Mucosa of descending colon (tissue), 3 donors: ENCODE results near the gene AAMDC. TPM values are rescaled to one million over a fixed set of nuclear protein-coding genes. Genes with fewer than 3 reads are reported as not detected.
A peak's percentile ranks its signal among the peaks of the same experiment; 100 is the strongest.

Experiments used
- ATAC-seq: fragments of 200-7000 bp; cut with Tn5 transposase; one replicate; pipeline ENCODE4 v1.9.1; 2020; ENCODE audit warnings: mild to moderate bottlenecking, moderate library complexity
- DNase-seq, 3 donors: peaks; one replicate each; pipeline ENCODE4 v3.0.0-alpha.2; 2020
- H3K36me3 ChIP-seq: fragments of 200-600 bp; one replicate; pipeline ENCODE4 v1.8.0; 2021; ENCODE audit warnings: low read depth, mild to moderate bottlenecking
- H3K4me1 ChIP-seq: fragments of 200-600 bp; one replicate; pipeline ENCODE4 v1.8.0; 2021; ENCODE audit warnings: low read depth, mild to moderate bottlenecking
- H3K4me3 ChIP-seq: fragments of 200-600 bp; one replicate; pipeline ENCODE4 v1.8.0; 2021; ENCODE audit warnings: mild to moderate bottlenecking
- H3K9me3 ChIP-seq: fragments of 200-600 bp; one replicate; pipeline ENCODE4 v1.8.0; 2021; ENCODE audit warnings: mild to moderate bottlenecking
- intact Hi-C, 2 donors: fragments of 100-400 bp; cut with DNase I in 1 of 2; cut with micrococcal nuclease in 1 of 2; formaldehyde crosslinking; loops; one replicate each; pipeline versions ENCODE4 v1.11.0 to v1.11.1; 2022; cut with DNase I, micrococcal nuclease
- total RNA-seq, 3 donors: library from RNA; stranded (reverse); fragmentation: NEBNext Ultra II Directional in 2 of 3; extraction: Animal tissue kit (Norgen Biotek cat#: 25700) in 2 of 3; gene quantifications; one replicate each; pipeline versions ENCODE4 v1.2.1 to v1.2.4, GENCODE V29; 2021 to 2023
- TF ChIP-seq, protein P1 (sequence below): fragments of 200-600 bp; IDR thresholded peaks from one replicate; pipeline ENCODE4 v1.8.0; 2022; ENCODE audit warnings: antibody characterized with exemption, mild to moderate bottlenecking
- donor health status: DM: no; HTN: no; CAD: no; lungs with moderate emphysema.
- donor health status: DM: no; HTN: no; CAD: no.
- donor health status: DM: no; HTN: yes; CAD: no.

Gene AAMDC
- total RNA-seq, 3 donors from 2014 or later, result 22.9 to 28.1 (median 27.9) TPM

DNA sequence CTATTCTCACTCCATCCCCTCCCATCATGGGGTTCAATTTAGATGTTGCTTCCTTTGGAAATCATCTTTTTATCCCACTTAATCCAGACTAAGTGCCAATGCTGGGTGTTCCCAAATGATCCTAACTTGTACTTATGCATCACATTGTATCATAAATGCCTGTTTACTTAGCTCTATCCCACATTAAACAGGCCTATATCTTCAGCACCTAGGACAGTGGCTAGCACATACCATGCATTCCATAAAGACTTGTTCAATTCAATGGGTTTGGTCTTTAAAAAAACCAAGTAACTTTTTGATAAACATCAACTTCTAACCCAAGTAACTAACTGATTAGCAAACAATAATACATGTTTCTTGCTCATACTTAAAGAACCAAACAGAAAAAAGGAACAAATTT lies 41.0 kb upstream of the AAMDC start:
- Histone ChIP-seq H3K4me1 (no peaks in the 10 kb centered on the region), H3K9me3 (no peaks in the 10 kb centered on the region), H3K36me3 (no peaks in the 10 kb centered on the region), H3K4me3 (no peak overlapping the region)
- TF ChIP-seq, protein P1, sequence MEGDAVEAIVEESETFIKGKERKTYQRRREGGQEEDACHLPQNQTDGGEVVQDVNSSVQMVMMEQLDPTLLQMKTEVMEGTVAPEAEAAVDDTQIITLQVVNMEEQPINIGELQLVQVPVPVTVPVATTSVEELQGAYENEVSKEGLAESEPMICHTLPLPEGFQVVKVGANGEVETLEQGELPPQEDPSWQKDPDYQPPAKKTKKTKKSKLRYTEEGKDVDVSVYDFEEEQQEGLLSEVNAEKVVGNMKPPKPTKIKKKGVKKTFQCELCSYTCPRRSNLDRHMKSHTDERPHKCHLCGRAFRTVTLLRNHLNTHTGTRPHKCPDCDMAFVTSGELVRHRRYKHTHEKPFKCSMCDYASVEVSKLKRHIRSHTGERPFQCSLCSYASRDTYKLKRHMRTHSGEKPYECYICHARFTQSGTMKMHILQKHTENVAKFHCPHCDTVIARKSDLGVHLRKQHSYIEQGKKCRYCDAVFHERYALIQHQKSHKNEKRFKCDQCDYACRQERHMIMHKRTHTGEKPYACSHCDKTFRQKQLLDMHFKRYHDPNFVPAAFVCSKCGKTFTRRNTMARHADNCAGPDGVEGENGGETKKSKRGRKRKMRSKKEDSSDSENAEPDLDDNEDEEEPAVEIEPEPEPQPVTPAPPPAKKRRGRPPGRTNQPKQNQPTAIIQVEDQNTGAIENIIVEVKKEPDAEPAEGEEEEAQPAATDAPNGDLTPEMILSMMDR, result no peak
- DNase-seq (peak in 1 of 3 donors; percentile 19), ATAC-seq (no peak)
- intact Hi-C loops, result no loop called here

DNA sequence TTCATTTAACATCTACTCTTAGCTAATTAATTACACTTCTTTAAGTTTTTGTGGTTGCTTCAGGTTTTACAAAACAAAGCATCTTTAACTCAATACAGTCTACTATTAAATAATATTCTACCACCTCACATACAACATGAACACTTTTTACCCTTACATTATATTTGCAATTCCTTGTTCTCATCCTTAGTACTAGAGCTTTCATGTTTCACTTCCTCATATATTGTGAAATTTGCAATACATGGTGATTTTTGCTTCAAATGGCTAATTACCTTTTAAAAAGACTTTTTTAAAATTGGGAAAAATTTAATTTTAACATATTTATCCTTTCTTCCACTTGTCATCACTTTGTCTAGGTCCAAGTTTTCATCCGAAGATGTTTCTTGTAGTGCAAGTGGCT lies 37.9 kb upstream of the AAMDC start:
- TF ChIP-seq, protein P1, result no peak
- intact Hi-C loops, result no loop called here
- Histone ChIP-seq H3K36me3 (no peaks in the 10 kb centered on the region), H3K4me3 (no peak overlapping the region), H3K9me3 (no peaks in the 10 kb centered on the region), H3K4me1 (no peaks in the 10 kb centered on the region)
- DNase-seq (no peak), ATAC-seq (no peak)

DNA sequence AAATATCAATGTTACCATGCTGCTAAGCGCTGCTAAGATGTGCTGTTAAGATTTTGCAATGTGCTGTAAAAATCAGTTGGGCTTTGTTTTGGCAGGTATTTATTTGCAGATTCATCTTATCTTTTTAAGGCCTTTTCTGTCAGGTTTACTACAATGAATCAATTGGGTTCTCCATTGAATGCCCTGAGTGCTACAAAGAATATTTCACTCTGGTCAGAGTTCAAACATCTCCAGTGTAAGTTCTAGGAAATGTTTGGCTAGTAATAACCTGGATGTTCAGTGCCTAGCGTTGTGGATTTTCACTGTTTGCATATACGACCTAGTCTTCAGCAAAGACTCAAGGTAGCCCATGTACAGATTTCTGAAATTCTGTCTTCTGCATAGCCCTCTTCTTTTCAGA lies 36.4 kb upstream of the AAMDC start:
- intact Hi-C loops, result no loop called here
- TF ChIP-seq, protein P1, result no peak

DNA sequence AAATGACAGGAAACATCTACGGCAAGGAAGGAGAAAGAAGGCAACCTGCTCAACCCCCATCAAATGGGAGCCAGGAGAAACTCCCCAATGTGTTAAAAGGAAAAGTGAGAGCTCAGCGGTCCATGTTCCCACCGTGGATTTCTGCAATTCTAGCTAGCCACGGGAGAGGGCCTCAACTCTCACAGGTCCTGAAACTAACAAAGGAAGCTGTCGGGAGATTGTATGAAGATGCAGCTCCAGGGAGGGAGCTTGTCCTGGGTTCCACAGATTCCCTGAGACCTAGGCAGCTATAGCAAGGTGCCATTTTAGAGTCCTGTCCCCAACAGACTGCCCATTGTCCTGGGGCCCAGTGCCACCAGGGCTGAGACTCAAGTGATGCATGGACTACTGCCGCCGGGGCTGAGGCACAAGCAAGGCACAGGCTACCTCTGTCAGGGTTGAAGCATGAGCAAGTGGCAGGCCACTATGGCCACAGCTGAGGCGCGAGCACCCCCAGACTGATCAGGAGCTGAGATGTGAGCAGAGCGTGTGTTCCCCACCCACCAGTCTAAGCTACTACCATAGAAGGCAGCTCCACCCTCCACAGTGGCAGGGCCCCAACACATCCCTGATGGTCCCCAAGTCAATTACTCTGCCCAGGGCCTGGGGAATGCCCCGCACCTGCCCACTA lies 31.7 kb upstream of the AAMDC start:
- DNase-seq (no peak), ATAC-seq (peak; percentile 12)
- intact Hi-C loops, result no loop called here
- TF ChIP-seq, protein P1, result no peak
- peaks cover 3% of the 10 kb centered on the region for H3K9me3 ChIP-seq
- no peaks in the 10 kb centered on the region for H3K36me3 ChIP-seq
- no peaks in the 10 kb centered on the region for H3K4me1 ChIP-seq
- H3K4me3 ChIP-seq, result no peak overlapping the region

More for the DNA sequence above, 36.4 kb upstream of the AAMDC start:
- DNase-seq, result no peak
- Histone ChIP-seq H3K4me3 (no peak overlapping the region), H3K36me3 (no peaks in the 10 kb centered on the region), H3K9me3 (no peaks in the 10 kb centered on the region), H3K4me1 (no peaks in the 10 kb centered on the region)
- ATAC-seq, result no peak

DNA sequence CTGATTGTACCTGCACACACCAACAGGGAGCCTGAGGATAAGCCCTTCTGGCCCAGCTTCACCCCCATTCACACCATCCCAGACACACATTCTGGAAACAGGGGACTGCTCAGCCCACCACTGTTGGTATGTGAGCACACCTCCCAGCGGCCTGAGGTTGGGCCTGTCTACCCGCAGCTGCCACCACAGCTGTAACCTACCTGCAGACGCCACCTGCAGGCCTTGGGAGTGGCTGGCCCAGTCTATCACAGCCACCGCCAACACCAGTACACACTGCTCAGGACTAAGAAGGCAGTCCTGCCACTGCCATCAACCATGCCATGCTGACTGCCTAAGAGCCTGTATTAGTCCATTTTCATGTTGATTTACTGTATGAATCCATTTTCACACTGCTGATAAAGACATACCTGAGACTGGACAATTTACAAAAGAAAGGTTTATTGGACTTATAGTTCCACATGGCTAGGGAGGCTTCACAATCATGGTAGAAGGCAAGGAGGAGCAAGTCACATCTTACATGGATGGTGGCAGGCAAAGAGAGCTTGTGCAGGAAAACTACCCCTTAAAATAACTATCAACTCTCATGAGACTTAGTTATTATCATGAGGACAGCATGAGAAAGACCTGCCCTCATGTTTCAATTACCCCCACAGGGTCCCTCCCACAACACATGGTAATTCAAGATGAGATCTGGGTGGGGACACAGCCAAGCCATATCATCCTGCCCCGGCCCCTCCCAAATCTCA lies 31.0 kb upstream of the AAMDC start:
- Histone ChIP-seq H3K36me3 (no peaks in the 10 kb centered on the region), H3K9me3 (peaks cover 3% of the 10 kb centered on the region), H3K4me3 (no peak overlapping the region), H3K4me1 (no peaks in the 10 kb centered on the region)
- peak; percentile 19 for ATAC-seq
- DNase-seq, result no peak
- intact Hi-C loops, result no loop called here
- TF ChIP-seq, protein P1, result no peak
